Loucy (cell line): ENCODE results near the gene CDYL2.

Source experiments
- CTCF ChIP-seq: fragments of 200-600 bp; sonication (generic); conservative IDR thresholded peaks from 2 replicates; pipeline ENCODE4 v1.5.1; 2014; ENCODE audit warnings: mild to moderate bottlenecking, antibody characterized with exemption, low read length
- EZH2phosphoT487 ChIP-seq: fragments of 200-600 bp; IDR thresholded peaks from 2 replicates; pipeline ENCODE4 v1.6.1; 2018; ENCODE audit warnings: antibody characterized with exemption, mild to moderate bottlenecking, moderate library complexity, borderline replicate concordance

- no peak for TF ChIP-seq CTCF
- no peak for TF ChIP-seq EZH2phosphoT487
Measured at GRCh38 chr16:80667251-80667560, 137.2 kb downstream of the CDYL2 start.
